Measurements from ENCODE around the gene GATAD2B.

Gene GATAD2B

DNA sequence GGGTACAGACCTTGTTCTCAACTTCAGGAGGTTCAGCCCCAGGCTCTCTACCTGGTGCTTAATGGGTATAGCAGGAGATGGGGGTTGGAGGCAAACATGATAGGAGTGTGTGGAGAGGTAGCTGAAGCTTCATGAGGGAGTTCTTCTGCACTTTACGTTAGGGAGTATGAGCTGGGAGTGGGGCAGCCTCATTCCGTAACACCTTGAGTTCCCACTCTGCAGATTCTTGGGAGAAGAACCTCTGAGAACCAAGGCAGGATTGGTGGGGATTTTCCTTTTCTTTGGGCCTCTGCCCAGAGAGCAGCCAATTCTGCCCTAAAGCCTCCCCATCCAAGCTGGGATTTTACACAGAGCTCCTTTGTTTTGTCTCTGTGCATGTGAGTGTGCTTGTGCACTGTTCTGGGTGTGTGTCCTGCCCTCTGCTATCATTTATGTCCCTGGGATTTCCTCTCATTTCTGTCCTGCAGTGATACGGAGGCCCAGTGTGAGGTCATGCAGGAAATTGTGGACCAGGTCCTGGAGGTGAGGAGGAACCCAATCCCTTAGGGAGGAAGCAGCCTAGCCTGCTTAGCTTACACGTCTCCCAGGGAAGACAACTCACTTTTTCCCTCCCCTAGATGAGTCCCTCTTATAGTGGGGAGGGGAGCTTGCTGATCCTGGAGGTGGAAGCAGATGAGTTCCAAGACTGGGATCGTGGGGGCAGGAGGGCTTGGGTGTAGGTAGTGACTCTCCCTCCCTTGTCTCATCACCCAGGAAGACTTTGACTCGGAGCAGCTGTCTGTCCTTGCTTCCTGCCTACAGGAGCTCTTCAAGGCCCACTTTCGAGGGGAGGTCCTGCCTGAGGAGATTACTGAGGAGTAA, 159.2 kb downstream of the GATAD2B start:
- DNase-seq (ENCODE audit: low spot score) = no peak
- no peak for FAIRE-seq

DNA sequence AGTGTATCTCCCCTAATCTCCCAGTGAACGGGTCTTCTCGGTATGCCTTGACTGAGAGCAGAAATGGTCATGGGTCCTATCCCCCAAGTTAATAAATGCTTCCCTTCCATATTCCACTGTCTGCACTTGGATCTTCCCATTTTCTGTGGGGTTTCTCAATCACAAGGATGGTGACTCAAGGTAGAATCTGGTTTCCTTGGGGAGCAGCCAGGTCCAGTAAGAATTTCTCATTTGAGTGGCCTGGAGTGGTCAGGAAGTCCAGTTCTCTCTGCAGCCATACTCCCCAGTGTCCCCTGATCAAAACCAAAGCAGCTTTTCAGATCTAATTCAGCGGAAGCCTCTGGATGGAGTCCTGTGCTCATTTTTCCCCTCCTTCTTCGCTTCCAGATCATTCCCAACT, 162.3 kb downstream of the GATAD2B start:
- FAIRE-seq (no peak), DNase-seq (ENCODE audit: low spot score) (no peak)
